Measurements from ENCODE around the gene PUSL1. TPM values are rescaled to one million over a fixed set of nuclear protein-coding genes. Genes with fewer than 3 reads are reported as not detected.
A peak's percentile ranks its signal among the peaks of the same experiment; 100 is the strongest.

The PUSL1 gene
- total and polyA plus RNA-seq, 2 of the 13 experiments (the other 11 are each of a cell fraction or from before 2014, with no cell fraction given): 8.3 to 22.2 TPM

- TF ChIP-seq ZNF484 (CRISPR knock-in tag; IDR thresholded peaks at IDR 0.05; ENCODE audit: borderline replicate concordance, low read depth) (no peak), KDM2A (CRISPR knock-in tag; IDR thresholded peaks at IDR 0.05; ENCODE audit: borderline replicate concordance, low read depth) (peak; percentile 80), REPIN1 (CRISPR knock-in tag; IDR thresholded peaks at IDR 0.05; ENCODE audit: borderline replicate concordance, low read depth) (no peak), ZFP41 (CRISPR knock-in tag; IDR thresholded peaks at IDR 0.05; ENCODE audit: borderline replicate concordance) (no peak), ZSCAN9 (CRISPR knock-in tag; IDR thresholded peaks at IDR 0.05; ENCODE audit: borderline replicate concordance) (no peak), REXO4 (CRISPR knock-in tag; IDR thresholded peaks at IDR 0.05; ENCODE audit: borderline replicate concordance) (no peak), ZNF777 (CRISPR knock-in tag; IDR thresholded peaks at IDR 0.05) (no peak), SNRNP70 (IDR thresholded peaks at IDR 0.05; ENCODE audit: low read depth, low read length) (no peak), RBM22 (optimal IDR thresholded peaks at IDR 0.05; ENCODE audit: low read length) (no peak), SCMH1 (CRISPR knock-in tag; IDR thresholded peaks at IDR 0.05; ENCODE audit: borderline replicate concordance) (no peak), ZNF317 (CRISPR knock-in tag; IDR thresholded peaks at IDR 0.05) (no peak), HMGA1 (CRISPR knock-in tag; conservative IDR thresholded peaks at IDR 0.05) (no peak), CHCHD3 (CRISPR knock-in tag; IDR thresholded peaks at IDR 0.05) (0 out of 2 replicates have a peak, but pooled peaks have one; percentile 34), FOXM1 (CRISPR knock-in tag; IDR thresholded peaks at IDR 0.05) (no peak), MIER3 (CRISPR knock-in tag; IDR thresholded peaks at IDR 0.05; ENCODE audit: borderline replicate concordance) (no peak), ZNF333 (CRISPR knock-in tag; IDR thresholded peaks at IDR 0.05; ENCODE audit: borderline replicate concordance) (no peak), ARNTL (CRISPR knock-in tag; IDR thresholded peaks at IDR 0.05) (no peak), ZNF607 (CRISPR knock-in tag; IDR thresholded peaks at IDR 0.05; ENCODE audit: borderline replicate concordance) (no peak), ZNF441 (CRISPR knock-in tag; IDR thresholded peaks at IDR 0.05; ENCODE audit: borderline replicate concordance) (no peak), ZNF382 (CRISPR knock-in tag; IDR thresholded peaks at IDR 0.05; ENCODE audit: borderline replicate concordance) (no peak), ZNF75D (CRISPR knock-in tag; IDR thresholded peaks at IDR 0.05; ENCODE audit: borderline replicate concordance) (no peak), ZMYM3 (CRISPR knock-in tag; IDR thresholded peaks at IDR 0.05) (no peak), FOXJ3 (CRISPR knock-in tag; IDR thresholded peaks at IDR 0.05; ENCODE audit: borderline replicate concordance) (no peak), SNAPC5 (CRISPR knock-in tag; IDR thresholded peaks at IDR 0.05; ENCODE audit: borderline replicate concordance) (no peak), SATB2 (CRISPR knock-in tag; IDR thresholded peaks at IDR 0.05) (no peak), MTF2 (CRISPR knock-in tag; IDR thresholded peaks at IDR 0.05; ENCODE audit: borderline replicate concordance) (no peak), RELA (CRISPR knock-in tag; IDR thresholded peaks at IDR 0.05) (no peak), HNRNPK (IDR thresholded peaks at IDR 0.05; ENCODE audit: low read depth, low read length, poor library complexity, severe bottlenecking) (no peak)
- TF ChIP-seq, protein P1, sequence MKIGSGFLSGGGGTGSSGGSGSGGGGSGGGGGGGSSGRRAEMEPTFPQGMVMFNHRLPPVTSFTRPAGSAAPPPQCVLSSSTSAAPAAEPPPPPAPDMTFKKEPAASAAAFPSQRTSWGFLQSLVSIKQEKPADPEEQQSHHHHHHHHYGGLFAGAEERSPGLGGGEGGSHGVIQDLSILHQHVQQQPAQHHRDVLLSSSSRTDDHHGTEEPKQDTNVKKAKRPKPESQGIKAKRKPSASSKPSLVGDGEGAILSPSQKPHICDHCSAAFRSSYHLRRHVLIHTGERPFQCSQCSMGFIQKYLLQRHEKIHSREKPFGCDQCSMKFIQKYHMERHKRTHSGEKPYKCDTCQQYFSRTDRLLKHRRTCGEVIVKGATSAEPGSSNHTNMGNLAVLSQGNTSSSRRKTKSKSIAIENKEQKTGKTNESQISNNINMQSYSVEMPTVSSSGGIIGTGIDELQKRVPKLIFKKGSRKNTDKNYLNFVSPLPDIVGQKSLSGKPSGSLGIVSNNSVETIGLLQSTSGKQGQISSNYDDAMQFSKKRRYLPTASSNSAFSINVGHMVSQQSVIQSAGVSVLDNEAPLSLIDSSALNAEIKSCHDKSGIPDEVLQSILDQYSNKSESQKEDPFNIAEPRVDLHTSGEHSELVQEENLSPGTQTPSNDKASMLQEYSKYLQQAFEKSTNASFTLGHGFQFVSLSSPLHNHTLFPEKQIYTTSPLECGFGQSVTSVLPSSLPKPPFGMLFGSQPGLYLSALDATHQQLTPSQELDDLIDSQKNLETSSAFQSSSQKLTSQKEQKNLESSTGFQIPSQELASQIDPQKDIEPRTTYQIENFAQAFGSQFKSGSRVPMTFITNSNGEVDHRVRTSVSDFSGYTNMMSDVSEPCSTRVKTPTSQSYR (CRISPR knock-in tag; IDR thresholded peaks at IDR 0.05; ENCODE audit: borderline replicate concordance): no peak
These were observed 1.1 kb downstream of the PUSL1 start (continued) for GRCh38 chr1:1309251-1310108.

Data from HepG2 (cell line).